ENCODE results near the gene GPHA2. TPM values are rescaled to one million over a fixed set of nuclear protein-coding genes. Genes with fewer than 3 reads are reported as not detected.

GPHA2 gene
- total and polyA plus RNA-seq, 12 donors = 0.67 TPM; not detected in 11

DNA sequence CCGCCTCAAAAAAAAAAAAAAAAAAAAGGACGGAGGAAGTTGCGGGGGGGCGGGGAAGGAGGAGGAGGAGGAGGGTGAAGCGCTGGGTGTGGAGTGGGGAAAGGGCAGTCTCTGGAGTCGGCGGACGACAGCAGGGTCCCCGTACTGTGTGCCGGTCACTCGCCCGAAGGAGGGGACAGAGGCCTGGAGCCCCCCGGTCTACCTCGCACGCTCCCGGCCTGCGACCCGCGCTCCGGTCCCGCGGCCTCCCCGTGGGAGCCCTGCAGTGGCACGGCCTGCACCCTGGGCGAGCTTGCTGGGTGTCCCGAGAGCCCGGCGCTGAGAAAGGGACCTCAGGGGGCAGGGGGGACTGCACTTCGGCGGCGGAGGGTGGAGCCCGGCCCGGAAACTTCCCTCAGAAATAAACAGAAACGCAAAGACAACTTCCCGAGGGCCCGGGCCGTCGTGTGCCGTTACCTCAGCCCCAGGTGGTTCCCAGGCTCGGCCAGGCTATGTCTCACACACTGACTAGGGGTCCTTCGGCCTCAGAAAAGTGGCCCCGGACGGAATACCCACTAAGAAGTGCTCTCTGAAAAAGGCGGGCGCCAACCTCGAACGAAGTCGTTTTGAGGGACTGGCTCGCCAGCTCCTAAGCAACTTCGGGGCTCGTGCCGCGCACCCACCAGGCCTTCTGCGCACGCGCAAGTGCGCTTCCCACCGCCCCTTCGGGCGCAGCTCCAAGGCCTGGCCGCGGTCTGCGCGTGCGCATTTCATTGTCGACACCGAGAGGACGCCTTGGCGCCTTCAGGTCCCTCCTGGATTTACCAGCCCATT is 35.9 kb upstream of the GPHA2 start, which contains the start of gene MAJIN:
MAJIN (minus strand) TSS at position 688 of the 813 bp plus-strand sequence. CDS start 12,703 bp downstream, outside the sequence.
- TF ChIP-seq POLR2A (IDR thresholded peaks at IDR 0.05) (no peak), CTCF (IDR thresholded peaks at IDR 0.05) (no peak)
- WGBS, 4 donors = 9 to 39% (median 22%) methylated on average over 38 to 67 of the region's 69 CpGs
- Histone ChIP-seq H3K27ac (no peak within 1 kb of the TSS), H3K9me3 (replicated peaks in 1 of 3) (no peaks in the 10 kb centered on the region), H3K27me3 (no peaks in the 10 kb centered on the region), H3K36me3 (replicated peaks in 1 of 2) (no peaks in the 10 kb centered on the region), H3K4me1 (replicated peaks in 1 of 2) (peaks cover 0 to 7% of the 10 kb centered on the region in 2 donors), H3K4me3 (peak within 1 kb of the TSS in 1 of 4 donors; percentile 38)
- peak; percentile 82 to 92 (median 86) for DNase-seq
- intact Hi-C loops (cut with DNase I) = no loop called here

GRCh38 chr11:64970731-64971151 is 35.0 kb upstream of the GPHA2 start:
- TF ChIP-seq POLR2A (IDR thresholded peaks at IDR 0.05) = no peak
- TF ChIP-seq CTCF (IDR thresholded peaks at IDR 0.05) = no peak
- intact Hi-C loops (cut with DNase I) = no loop called here
- Histone ChIP-seq H3K9me3 (replicated peaks in 1 of 3) (no peaks in the 10 kb centered on the region), H3K27ac (no peak overlapping the region), H3K36me3 (replicated peaks in 1 of 2) (no peaks in the 10 kb centered on the region), H3K4me3 (no peak overlapping the region), H3K4me1 (replicated peaks in 1 of 2) (peaks cover 0 to 7% of the 10 kb centered on the region in 2 donors), H3K27me3 (no peaks in the 10 kb centered on the region)
- WGBS, 4 donors = 76 to 87% (median 84%) methylated on average over 7 to 8 of the region's 8 CpGs
- no peak for DNase-seq

- DNase-seq = no peak
Measured at GRCh38 chr11:64969209-64969608, 33.5 kb upstream of the GPHA2 start.

More at GRCh38 chr11:64969209-64969608, 33.5 kb upstream of the GPHA2 start:
- H3K36me3 ChIP-seq (replicated peaks in 1 of 2) = no peaks in the 10 kb centered on the region
- no peak overlapping the region for H3K4me3 ChIP-seq
- H3K27ac ChIP-seq = no peak overlapping the region
- 52 to 69% (median 60%) methylated on average over 5 of the region's 5 CpGs for WGBS, 4 donors
- H3K4me1 ChIP-seq (replicated peaks in 1 of 2) = peaks cover 0 to 7% of the 10 kb centered on the region in 2 donors
- intact Hi-C loops (cut with DNase I) = no loop called here
- H3K9me3 ChIP-seq (replicated peaks in 1 of 3) = no peaks in the 10 kb centered on the region
- H3K27me3 ChIP-seq = no peaks in the 10 kb centered on the region
- TF ChIP-seq POLR2A (IDR thresholded peaks at IDR 0.05) = no peak
- no peak for TF ChIP-seq CTCF (IDR thresholded peaks at IDR 0.05)
